ENCODE measurements around the gene DCLK2.

The DCLK2 gene

DNA sequence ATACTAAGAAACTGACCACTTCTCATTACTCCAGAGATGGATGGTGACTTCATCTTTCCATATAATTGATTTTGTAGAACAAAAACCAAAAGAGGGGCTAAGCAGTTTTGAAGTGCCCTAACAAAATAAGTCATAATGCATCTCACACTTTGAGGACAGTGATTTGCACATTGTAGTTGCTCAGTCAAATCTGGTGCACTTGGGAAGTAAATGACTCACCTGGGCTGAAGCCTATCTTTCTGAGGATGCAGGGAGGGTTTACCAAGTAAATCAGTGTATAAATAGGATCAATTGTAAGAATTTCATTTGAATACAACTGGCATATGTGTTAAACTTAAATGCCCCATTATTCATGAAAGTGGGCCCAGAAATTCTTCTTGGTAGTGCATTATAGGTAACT is 134.2 kb downstream of the DCLK2 start:
- DNase-seq, result no peak

DNA sequence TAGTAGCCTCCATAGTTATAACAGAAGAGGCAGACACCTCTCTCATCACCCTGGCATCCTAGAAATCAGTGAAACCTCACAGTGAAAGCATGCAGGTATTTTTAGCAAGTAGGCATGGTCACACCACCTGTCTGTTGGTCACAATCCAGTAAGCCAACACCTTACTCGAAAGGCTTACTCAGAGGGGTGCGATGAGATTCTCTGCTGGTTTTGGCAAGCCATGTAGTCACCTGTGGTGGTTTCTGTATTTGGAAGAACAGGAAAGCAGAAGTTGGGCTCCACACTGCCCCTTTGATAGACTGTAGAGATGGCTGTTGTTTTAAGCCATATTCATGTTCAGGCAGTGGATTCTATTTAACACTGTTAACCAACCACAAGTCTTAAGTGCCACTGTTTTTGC is 134.7 kb downstream of the DCLK2 start:
- DNase-seq, result no peak

DNA sequence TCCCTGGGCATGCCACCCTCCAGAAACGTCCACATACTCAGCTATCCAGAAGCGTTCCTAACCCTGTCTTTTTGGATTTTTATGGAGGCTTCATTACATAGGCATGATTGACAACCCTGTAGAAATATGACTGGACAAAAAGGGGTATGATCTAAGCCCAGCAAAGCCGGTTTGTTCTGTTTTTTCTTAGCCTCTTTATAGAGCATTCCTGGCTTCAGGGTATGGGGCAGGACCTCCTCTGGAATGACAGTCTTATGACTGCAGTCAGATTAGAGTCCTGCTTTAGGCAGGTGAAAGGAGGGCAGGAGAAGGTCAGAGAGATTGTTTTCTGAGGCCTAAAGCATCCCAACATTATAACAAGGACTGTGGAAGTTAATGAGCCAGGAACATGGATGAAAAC is 137.4 kb downstream of the DCLK2 start:
- no peak for DNase-seq

- DNase-seq, result no peak
Observed at GRCh38 chr4:150216726-150217125, 138.5 kb downstream of the DCLK2 start.

- peak in 1 of 2 experiments; percentile 0 for DNase-seq
Observed at GRCh38 chr4:150217192-150217591, 138.9 kb downstream of the DCLK2 start.

- peak; percentile 8 to 23 for DNase-seq
Observed at GRCh38 chr4:150217808-150218207, 139.6 kb downstream of the DCLK2 start.

GRCh38 chr4:150218447-150218846 is 140.2 kb downstream of the DCLK2 start:
- DNase-seq, result no peak

DNA sequence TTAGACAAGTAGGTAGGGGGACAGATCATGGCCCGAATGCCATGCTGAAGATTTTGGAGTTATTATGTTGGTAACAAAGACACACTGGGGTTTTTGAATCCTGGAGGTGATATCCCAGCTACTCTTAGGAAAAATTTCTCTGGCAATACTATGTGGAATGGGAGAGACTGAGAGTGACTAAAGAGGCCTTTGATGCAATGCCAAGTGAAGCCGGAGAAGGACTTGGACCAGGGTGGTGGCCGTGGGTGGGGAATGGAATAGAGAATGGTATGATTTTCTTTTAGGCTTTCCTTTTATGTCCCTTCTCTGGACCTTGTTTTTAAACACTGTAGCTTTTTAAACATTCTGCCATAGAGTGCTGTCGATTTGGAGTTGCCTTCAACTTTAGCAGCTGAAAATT is 141.6 kb downstream of the DCLK2 start:
- DNase-seq, result no peak

GRCh38 chr4:150224896-150225591 is 146.8 kb downstream of the DCLK2 start:
- no peak for DNase-seq

GRCh38 chr4:150229520-150229919 is 151.3 kb downstream of the DCLK2 start:
- DNase-seq, result no peak

- DNase-seq, result no peak
Observed at GRCh38 chr4:150230561-150230960, 152.3 kb downstream of the DCLK2 start.

DNA sequence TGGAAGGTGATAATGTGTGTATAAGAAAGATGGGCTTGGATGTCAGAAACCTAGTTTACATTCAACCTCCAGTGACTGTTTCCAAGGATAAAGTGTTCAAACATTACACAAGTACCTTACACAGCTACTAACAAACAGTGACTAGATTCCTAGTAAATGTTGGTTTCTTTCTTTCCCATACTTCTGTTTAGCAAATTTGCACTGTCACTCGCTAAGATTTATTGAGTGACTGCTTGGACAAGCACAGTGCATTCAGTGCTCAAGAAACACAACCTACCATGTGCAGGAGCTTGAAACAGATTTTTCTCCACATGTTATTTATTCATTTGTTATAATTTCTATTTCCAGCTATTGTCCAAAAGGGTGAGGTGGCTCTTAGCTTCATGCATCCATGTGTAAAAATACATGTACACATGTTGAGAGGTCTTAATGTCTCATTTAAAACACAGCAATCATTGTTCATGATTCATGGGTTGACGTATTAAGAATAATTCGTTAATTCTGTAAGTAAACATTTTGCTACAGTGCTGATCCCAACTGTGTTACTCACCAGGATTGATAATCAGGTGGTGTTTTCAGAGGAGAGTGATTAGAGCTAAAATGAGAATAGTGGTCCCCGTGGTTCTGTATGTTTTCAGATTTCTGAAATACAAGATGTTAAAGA is 153.0 kb downstream of the DCLK2 start:
- no peak for DNase-seq

GRCh38 chr4:150232029-150232428 is 153.8 kb downstream of the DCLK2 start:
- DNase-seq, result peak; percentile 24 to 36

DNA sequence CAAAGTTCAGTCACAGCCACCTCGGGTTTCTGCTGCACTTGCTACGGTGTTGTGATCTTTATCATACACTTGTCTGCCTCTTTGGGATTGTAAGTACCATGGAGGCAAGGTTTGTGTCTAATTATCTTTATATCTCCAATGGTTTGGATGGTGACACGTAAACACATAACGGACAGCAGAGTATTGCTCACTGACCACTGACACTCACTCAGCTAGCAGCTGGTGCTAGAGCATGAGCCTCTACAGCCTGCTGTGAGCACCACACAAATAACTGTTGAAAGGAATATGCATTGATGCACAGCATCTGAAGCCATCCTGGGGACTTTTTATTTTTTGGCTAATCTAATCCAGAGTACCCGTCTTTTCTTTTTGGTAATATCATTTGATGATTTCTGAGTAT is 156.0 kb downstream of the DCLK2 start:
- no peak for DNase-seq

GRCh38 chr4:150235317-150235716 is 157.1 kb downstream of the DCLK2 start:
- no peak for DNase-seq

DNA sequence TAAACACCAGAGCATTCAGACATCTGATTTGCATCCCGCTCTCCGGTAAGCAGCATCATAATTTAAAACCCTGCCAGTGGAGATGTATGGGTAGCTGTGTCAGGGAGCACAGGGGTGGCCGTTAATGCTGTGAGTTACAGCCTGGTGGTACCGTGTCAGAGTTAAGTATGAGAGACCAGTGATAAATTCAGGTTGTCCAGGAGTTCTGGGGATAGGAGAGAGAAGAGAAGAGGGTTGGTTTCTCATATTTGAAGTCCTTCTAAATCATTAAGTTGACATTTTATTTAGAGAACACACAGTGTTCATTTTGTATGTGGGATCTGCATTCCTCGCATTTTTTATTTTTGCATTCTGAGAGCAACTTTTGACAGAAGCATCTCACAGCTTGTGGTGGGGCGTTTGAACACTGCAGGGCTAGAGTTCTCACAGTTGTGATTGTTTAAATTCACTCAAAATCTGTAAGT is 157.6 kb downstream of the DCLK2 start:
- no peak for DNase-seq

- no peak for DNase-seq
Observed at GRCh38 chr4:150236626-150237025, 158.4 kb downstream of the DCLK2 start.

GRCh38 chr4:150237110-150237872 is 159.0 kb downstream of the DCLK2 start:
- DNase-seq, result no peak

DNA sequence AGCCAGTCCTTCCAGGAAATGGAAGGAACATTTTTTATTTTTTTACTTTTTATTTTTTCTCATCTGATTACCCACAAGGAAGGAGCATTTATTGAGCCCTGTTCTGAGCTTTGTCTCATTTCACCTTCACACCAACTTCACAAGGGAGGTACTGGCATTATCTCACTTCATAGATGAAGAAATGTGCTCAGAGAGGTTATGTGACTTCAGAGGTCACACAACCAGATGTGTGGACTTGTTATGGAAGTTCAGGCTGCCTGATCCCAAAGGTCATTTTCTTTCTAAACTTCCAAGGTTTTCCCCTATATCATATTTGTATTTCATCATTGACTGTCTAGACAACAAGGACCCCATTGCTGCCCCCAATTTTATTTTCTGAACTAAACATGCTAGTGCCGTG is 160.3 kb downstream of the DCLK2 start:
- no peak for DNase-seq

DNA sequence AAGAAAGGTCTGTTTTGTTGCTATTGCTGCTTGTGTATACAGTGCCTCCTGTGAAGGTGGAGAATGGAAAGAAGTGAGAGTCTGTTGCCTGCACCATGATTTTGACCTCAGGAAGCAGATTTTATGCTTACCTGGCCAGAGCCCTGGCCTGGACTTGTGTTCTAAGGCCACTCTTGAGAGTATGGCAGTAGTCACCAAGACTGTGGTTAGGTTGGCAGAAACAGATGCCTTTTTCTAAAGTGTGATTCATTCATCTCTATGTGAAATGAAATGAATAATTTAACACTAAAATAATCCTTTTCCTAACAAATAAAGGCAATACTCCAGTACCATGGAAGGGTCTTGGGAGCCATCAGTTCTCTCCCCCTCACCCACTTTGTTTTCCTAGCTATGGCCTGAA is 161.8 kb downstream of the DCLK2 start:
- DNase-seq, result no peak

- DNase-seq, result no peak
Observed at GRCh38 chr4:150242820-150243458, 164.7 kb downstream of the DCLK2 start.

DNA sequence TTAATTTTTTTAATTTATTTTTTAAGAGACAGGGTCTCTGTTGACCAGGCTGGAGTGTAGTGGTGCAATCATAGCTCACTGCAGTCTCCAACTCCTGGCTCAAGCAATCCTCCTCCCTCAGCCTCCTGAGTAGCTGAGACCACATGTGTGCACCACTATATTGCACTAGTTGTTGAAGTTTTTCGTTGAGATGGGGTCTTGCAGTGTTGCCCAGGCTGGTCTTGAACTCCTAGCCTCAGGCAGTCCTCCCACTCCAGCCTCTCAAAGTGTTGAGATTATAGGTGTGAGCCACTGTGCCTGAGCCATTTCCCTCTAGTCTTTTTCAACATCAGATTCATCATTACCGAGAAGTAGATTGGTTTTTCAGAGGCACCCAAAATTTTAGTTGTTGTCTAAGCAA is 165.7 kb downstream of the DCLK2 start:
- no peak for DNase-seq

- no peak for DNase-seq
Observed at GRCh38 chr4:150244600-150244999, 166.4 kb downstream of the DCLK2 start.

Data from SHP77 (cell line).